Loucy (cell line): ENCODE data around the gene PDLIM3.

Experiments used
- H2AFZ ChIP-seq: fragments of 200-600 bp; sonication (generic); 2 replicates; pipeline ENCODE4 v1.6.0; 2016; ENCODE audit warnings: antibody characterized with exemption, mild to moderate bottlenecking, low read length, moderate library complexity
- H3F3A ChIP-seq: fragments of 200-600 bp; 2 replicates; pipeline ENCODE4 v1.6.0; 2016; ENCODE audit warnings: antibody characterized with exemption, low read depth, mild to moderate bottlenecking
- H3K27me3 ChIP-seq: fragments of 200-600 bp; sonication (generic); 2 replicates; pipeline ENCODE4 v1.6.1; 2014; ENCODE audit warnings: low read length, mild to moderate bottlenecking; ENCODE audit not compliant: insufficient read depth, poor library complexity, severe bottlenecking
- H3K36me3 ChIP-seq: fragments of 200-600 bp; sonication (generic); 2 replicates; pipeline ENCODE4 v1.6.1; 2016; ENCODE audit warnings: low read length; ENCODE audit not compliant: insufficient read depth
- H3K4me1 ChIP-seq: fragments of 200-600 bp; sonication (generic); 2 replicates; pipeline ENCODE4 v1.5.1; 2014; ENCODE audit warnings: low read length, mild to moderate bottlenecking; ENCODE audit not compliant: insufficient read depth, poor library complexity, severe bottlenecking
- H3K4me2 ChIP-seq: fragments of 200-600 bp; sonication (generic); 2 replicates; pipeline ENCODE4 v1.6.0; 2014; ENCODE audit warnings: antibody characterized with exemption, low read length, low read depth, mild to moderate bottlenecking; ENCODE audit not compliant: poor library complexity, severe bottlenecking
- H3K4me3 ChIP-seq: fragments of 200-600 bp; sonication (generic); 2 replicates; pipeline ENCODE4 v1.5.1; 2014; ENCODE audit warnings: low read length, mild to moderate bottlenecking, mixed read lengths; ENCODE audit not compliant: poor library complexity, severe bottlenecking
- H3K79me2 ChIP-seq: fragments of 200-600 bp; sonication (generic); 2 replicates; pipeline ENCODE4 v1.6.1; 2014; ENCODE audit warnings: low read length; ENCODE audit not compliant: insufficient read depth
- H3K9ac ChIP-seq: fragments of 200-600 bp; sonication (generic); 2 replicates; pipeline ENCODE4 v1.6.0; 2014; ENCODE audit warnings: mild to moderate bottlenecking, low read depth, low read length, moderate library complexity; ENCODE audit not compliant: poor library complexity, severe bottlenecking
- H3K9me2 ChIP-seq: fragments of 200-600 bp; sonication (generic); replicated peaks from 2 replicates; pipeline ENCODE4 v1.6.1; 2016; ENCODE audit warnings: low read depth, low read length, mixed read lengths
- H3K9me3 ChIP-seq: fragments of 200-600 bp; sonication (generic); 2 replicates; pipeline ENCODE4 v1.6.1; 2014; ENCODE audit warnings: mild to moderate bottlenecking, antibody characterized with exemption, low read length, low read depth; ENCODE audit not compliant: insufficient read depth
- H4K20me1 ChIP-seq: fragments of 200-600 bp; sonication (generic); 2 replicates; pipeline ENCODE4 v1.6.0; 2014; ENCODE audit warnings: antibody characterized with exemption, low read length, mild to moderate bottlenecking; ENCODE audit not compliant: insufficient read depth, poor library complexity, severe bottlenecking
- CTCF ChIP-seq: fragments of 200-600 bp; sonication (generic); conservative IDR thresholded peaks from 2 replicates; pipeline ENCODE4 v1.5.1; 2014; ENCODE audit warnings: mild to moderate bottlenecking, antibody characterized with exemption, low read length
- EZH2phosphoT487 ChIP-seq: fragments of 200-600 bp; IDR thresholded peaks from 2 replicates; pipeline ENCODE4 v1.6.1; 2018; ENCODE audit warnings: antibody characterized with exemption, mild to moderate bottlenecking, moderate library complexity, borderline replicate concordance

Gene PDLIM3

GRCh38 chr4:185552254-185552653 lies 16.9 kb upstream of the PDLIM3 start:
- Histone ChIP-seq H3K79me2 (no peaks in the 10 kb centered on the region), H3K36me3 (no peaks in the 10 kb centered on the region), H3K9me3 (no peaks in the 10 kb centered on the region), H3F3A (no peaks in the 10 kb centered on the region), H3K9ac (no peak overlapping the region), H3K4me1 (no peaks in the 10 kb centered on the region), H3K4me2 (no peak overlapping the region), H2AFZ (no peak overlapping the region), H3K27me3 (no peaks in the 10 kb centered on the region), H3K4me3 (no peak overlapping the region), H3K9me2 (no peaks in the 10 kb centered on the region), H4K20me1 (no peaks in the 10 kb centered on the region)
- no peak for TF ChIP-seq CTCF

- H2AFZ ChIP-seq: no peak overlapping the region
- H3K4me1 ChIP-seq: no peaks in the 10 kb centered on the region
- no peak overlapping the region for H3K4me2 ChIP-seq
- no peak overlapping the region for H3K4me3 ChIP-seq
- H3K79me2 ChIP-seq: no peaks in the 10 kb centered on the region
- H4K20me1 ChIP-seq: no peaks in the 10 kb centered on the region
- H3K9ac ChIP-seq: no peak overlapping the region
- H3K9me2 ChIP-seq: no peaks in the 10 kb centered on the region
- H3K9me3 ChIP-seq: no peaks in the 10 kb centered on the region
- TF ChIP-seq CTCF (no peak), EZH2phosphoT487 (no peak)
- no peaks in the 10 kb centered on the region for H3K27me3 ChIP-seq
- H3K36me3 ChIP-seq: no peaks in the 10 kb centered on the region
- H3F3A ChIP-seq: no peaks in the 10 kb centered on the region
Observed at GRCh38 chr4:185550933-185551332, 15.6 kb upstream of the PDLIM3 start.

GRCh38 chr4:185549095-185549639 lies 13.9 kb upstream of the PDLIM3 start:
- Histone ChIP-seq H3K4me2 (no peak overlapping the region), H3F3A (no peaks in the 10 kb centered on the region), H3K9me3 (no peaks in the 10 kb centered on the region), H3K4me1 (no peaks in the 10 kb centered on the region), H3K9ac (no peak overlapping the region), H3K36me3 (no peaks in the 10 kb centered on the region), H3K79me2 (no peaks in the 10 kb centered on the region), H3K4me3 (no peak overlapping the region), H4K20me1 (no peaks in the 10 kb centered on the region), H3K9me2 (no peaks in the 10 kb centered on the region), H2AFZ (no peak overlapping the region), H3K27me3 (no peaks in the 10 kb centered on the region)
- TF ChIP-seq EZH2phosphoT487 (no peak), CTCF (no peak)
